SH-SY5Y (cell line): ENCODE data around the gene POU2F1.

Source experiments
- GATA2 ChIP-seq: IDR thresholded peaks from 2 replicates; pipeline ENCODE4 v1.6.1; 2011; ENCODE audit warnings: mild to moderate bottlenecking, low read depth, low read length
- GATA3 ChIP-seq: IDR thresholded peaks from 2 replicates; pipeline ENCODE4 v1.6.1; 2011; ENCODE audit warnings: low read depth, mild to moderate bottlenecking, low read length, moderate library complexity

POU2F1 gene

GRCh38 chr1:167244244-167244643 lies 23.6 kb downstream of the POU2F1 start:
- TF ChIP-seq GATA2: no peak

GRCh38 chr1:167246971-167247370 lies 26.3 kb downstream of the POU2F1 start:
- no peak for TF ChIP-seq GATA3
- TF ChIP-seq GATA2: no peak

GRCh38 chr1:167247754-167248153 lies 27.1 kb downstream of the POU2F1 start:
- no peak for TF ChIP-seq GATA3
- TF ChIP-seq GATA2: no peak

- TF ChIP-seq GATA2: no peak
- TF ChIP-seq GATA3: no peak
Measured at GRCh38 chr1:167248707-167249642, 28.3 kb downstream of the POU2F1 start.

- no peak for TF ChIP-seq GATA2
- TF ChIP-seq GATA3: no peak
Measured at GRCh38 chr1:167249702-167250101, 29.0 kb downstream of the POU2F1 start.

- TF ChIP-seq GATA2 (no peak), GATA3 (peak; percentile 28; the same call in 1 of the 2 replicates)
Measured at GRCh38 chr1:167250482-167250881, 29.8 kb downstream of the POU2F1 start.

GRCh38 chr1:167251472-167251871 lies 30.8 kb downstream of the POU2F1 start:
- TF ChIP-seq GATA3 (no peak), GATA2 (no peak)

- TF ChIP-seq GATA3 (no peak), GATA2 (no peak)
Measured at GRCh38 chr1:167252986-167253385, 32.3 kb downstream of the POU2F1 start.

GRCh38 chr1:167258858-167259257 lies 38.2 kb downstream of the POU2F1 start:
- TF ChIP-seq GATA2: no peak
- TF ChIP-seq GATA3: no peak

- TF ChIP-seq GATA2 (no peak), GATA3 (no peak)
Measured at GRCh38 chr1:167262836-167263235, 42.1 kb downstream of the POU2F1 start.

GRCh38 chr1:167263344-167263743 lies 42.7 kb downstream of the POU2F1 start:
- TF ChIP-seq GATA3: no peak
- no peak for TF ChIP-seq GATA2

GRCh38 chr1:167263819-167264464 lies 43.3 kb downstream of the POU2F1 start:
- TF ChIP-seq GATA2: no peak

GRCh38 chr1:167266965-167267364 lies 46.3 kb downstream of the POU2F1 start:
- no peak for TF ChIP-seq GATA3
- TF ChIP-seq GATA2: no peak

- TF ChIP-seq GATA2 (no peak), GATA3 (no peak)
Measured at GRCh38 chr1:167268347-167268787, 47.7 kb downstream of the POU2F1 start.

- TF ChIP-seq GATA2 (no peak), GATA3 (no peak)
Measured at GRCh38 chr1:167270349-167271092, 49.8 kb downstream of the POU2F1 start.

- TF ChIP-seq GATA2 (no peak), GATA3 (no peak)
Measured at GRCh38 chr1:167272369-167272957, 51.8 kb downstream of the POU2F1 start.
